ENCODE measurements around the gene COX19. TPM values are rescaled to one million over a fixed set of nuclear protein-coding genes. Genes with fewer than 3 reads are reported as not detected.

The COX19 gene
- total and polyA plus RNA-seq, 2 donors (not counting 3 experiments of a cell fraction or from before 2014, with no cell fraction given), result 6.8 to 10.6 TPM

- Histone ChIP-seq H3K27ac (ENCODE audit: insufficient read depth, low read depth, low read length) (no peak overlapping the region), H3K9me3 (replicated peaks; ENCODE audit: control insufficient read depth, insufficient read depth, low read length) (no peaks in the 10 kb centered on the region), H3K4me1 (ENCODE audit: control insufficient read depth, extremely low read depth, insufficient read depth, low read length) (no peaks in the 10 kb centered on the region), H3K27me3 (ENCODE audit: control insufficient read depth in 2 of 2, insufficient read depth in 2 of 2, low read length in 2 of 2) (no peaks in the 10 kb centered on the region), H4K20me1 (replicated peaks; ENCODE audit: control insufficient read depth, extremely low read depth, insufficient read depth, low read length) (no peaks in the 10 kb centered on the region), H2AFZ (ENCODE audit: low read depth, low read length) (no peak overlapping the region), H3K36me3 (ENCODE audit: control insufficient read depth in 2 of 2, extremely low read depth in 1 of 2, insufficient read depth in 2 of 2, low read length in 2 of 2) (peaks cover 0 to 4% of the 10 kb centered on the region in 2 experiments), H3K4me2 (ENCODE audit: insufficient read depth, low read length) (no peak overlapping the region), H3K9me1 (replicated peaks; ENCODE audit: control insufficient read depth, extremely low read depth, insufficient read depth, low read length) (no peaks in the 10 kb centered on the region), H3K4me3 (replicated peaks in 1 of 3; ENCODE audit: insufficient read depth in 1 of 3, low read depth in 1 of 3, low read length in 3 of 3) (no peak overlapping the region), H3K79me2 (ENCODE audit: control insufficient read depth, insufficient read depth, low read length) (no peaks in the 10 kb centered on the region), H3K9ac (replicated peaks; ENCODE audit: extremely low read depth, insufficient read depth, low read length) (no peak overlapping the region)
- DNase-seq (ENCODE audit: low read depth, low spot score) (no peak), FAIRE-seq (no peak)
- POLR2A ChIA-PET, result no interaction called here
- dilution Hi-C loops (cut with MboI; ENCODE audit: extremely low pct_ligation_motif_present, low sequenced_read_pairs) (no loop called here), intact Hi-C loops (cut with micrococcal nuclease) (no loop called here)
- TF ChIP-seq POLR2AphosphoS5 (IDR thresholded peaks at IDR 0.05; ENCODE audit: insufficient read depth, low read depth, low read length) (no peak), FOS (IDR thresholded peaks at IDR 0.05; ENCODE audit: borderline replicate concordance, insufficient read depth, low read length) (no peak), POLR2A (IDR thresholded peaks at IDR 0.05; ENCODE audit: low read depth, low read length) (no peak), JUN (IDR thresholded peaks at IDR 0.05; ENCODE audit: borderline replicate concordance, insufficient read depth, insufficient read length, low read depth) (no peak), MYC (IDR thresholded peaks at IDR 0.05; ENCODE audit: low read depth, low read length) (no peak), CTCF (IDR thresholded peaks at IDR 0.05; ENCODE audit: extremely low read depth in 1 of 2, insufficient read depth in 1 of 2, low read depth in 1 of 2, low read length in 2 of 2) (no peak), EZH2 (IDR thresholded peaks at IDR 0.05; ENCODE audit: borderline replicate concordance, low read depth, low read length, severe bottlenecking) (no peak), GATA2 (IDR thresholded peaks at IDR 0.05; ENCODE audit: insufficient read depth, insufficient read length, low read depth, low read length) (no peak)
- TF ChIP-seq, protein P1, sequence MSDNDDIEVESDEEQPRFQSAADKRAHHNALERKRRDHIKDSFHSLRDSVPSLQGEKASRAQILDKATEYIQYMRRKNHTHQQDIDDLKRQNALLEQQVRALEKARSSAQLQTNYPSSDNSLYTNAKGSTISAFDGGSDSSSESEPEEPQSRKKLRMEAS (IDR thresholded peaks at IDR 0.05; ENCODE audit: insufficient read depth, insufficient read length), result no peak
- BruUV-seq (replicated peaks), result no TSS peak
- CTCF ChIA-PET, result no interaction called here
These were observed 12.8 kb downstream of the COX19 start for GRCh38 chr7:962401-963081.
